HCT116 (cell line): ENCODE results near the gene SCAND1. TPM values are rescaled to one million over a fixed set of nuclear protein-coding genes. Genes with fewer than 3 reads are reported as not detected.

ENCODE experiments used
- ATAC-seq: fragments of 200-7000 bp; cut with Tn5 transposase; 2 replicates; pipeline ENCODE4 v1.9.1; 2020; ENCODE audit warnings: mild to moderate bottlenecking, moderate library complexity
- BruUV-seq: library from RNA; stranded (reverse); fragments of 400-500 nt; replicated peaks from 2 replicates; lab custom pipeline; 2021; lab: Mats Ljungman, UMichigan
- CTCF ChIA-PET: fragments of 300-600 bp; sonication (Branson Sonifier 250); formaldehyde crosslinking; loops from one replicate; lab custom pipeline; 2021; ENCODE audit warnings: antibody characterized with exemption; lab: Charles Lee
- POLR2A ChIA-PET: fragments of 300-600, 350-600 bp; sonication (Branson Sonifier 250); formaldehyde crosslinking; loops from one replicate; lab custom pipeline; 2021; ENCODE audit warnings: antibody characterized with exemption; lab: Charles Lee
- RAD21 ChIA-PET, 2 experiments: fragments of 300-600 bp; sonication (Branson Sonifier 250); formaldehyde crosslinking; loops; one replicate each; lab custom pipeline; 2023; ENCODE audit warnings: low total read pairs in 2 of 2; ENCODE audit not compliant: uncharacterized antibody in 2 of 2, unreplicated experiment in 2 of 2, low non-redundant PET in 1 of 2; lab: Charles Lee
- DNase-seq: peaks from one replicate; pipeline ENCODE4 v3.0.0-alpha.2; 2010; ENCODE audit warnings: low read depth, low spot score
- H2AFZ ChIP-seq: fragments of 200-600 bp; shearing (Covaris generic), sonication (generic); 2 replicates; pipeline ENCODE4 v1.6.1; 2017; ENCODE audit warnings: low read depth, mixed run types, mixed read lengths, antibody characterized with exemption, low read length; ENCODE audit not compliant: poor library complexity, severe bottlenecking
- H3K27ac ChIP-seq: 2 replicates; pipeline ENCODE4 v1.5.1; 2012; ENCODE audit warnings: low read depth, low read length
- H3K27me3 ChIP-seq: fragments of 200-600 bp; sonication (generic); 2 replicates; pipeline ENCODE4 v1.6.1; 2016; ENCODE audit warnings: mixed run types, low read length, mixed read lengths; ENCODE audit not compliant: insufficient read depth
- H3K36me3 ChIP-seq, 2 experiments: fragments of 200-500 bp in 1 of 2; fragments of 200-600 bp in 1 of 2; sonication (Bioruptor generic) in 1 of 2; sonication (generic) in 1 of 2; 2 replicates each; pipeline versions ENCODE4 v1.5.1 to v1.6.1; 2014 to 2016; ENCODE audit warnings: low read length in 2 of 2, inconsistent platforms in 1 of 2, mixed read lengths in 1 of 2, mixed run types in 1 of 2; ENCODE audit not compliant: insufficient read depth in 2 of 2, control insufficient read depth in 1 of 2
- H3K4me1 ChIP-seq, 2 experiments: fragments of 200-600 bp in 1 of 2; sonication (generic) in 1 of 2; 2 replicates each; pipeline versions ENCODE4 v1.5.1 to v1.6.1; 2012 to 2017; ENCODE audit warnings: low read length in 2 of 2, inconsistent platforms in 1 of 2, mild to moderate bottlenecking in 1 of 2, mixed read lengths in 1 of 2, mixed run types in 1 of 2, moderate library complexity in 1 of 2; ENCODE audit not compliant: insufficient read depth in 2 of 2, control insufficient read depth in 1 of 2
- H3K4me2 ChIP-seq: fragments of 200-600 bp; sonication (generic); 2 replicates; pipeline ENCODE4 v1.6.1; 2017; ENCODE audit warnings: mixed run types, low read length, mixed read lengths
- H3K4me3 ChIP-seq, 2 experiments: fragments of 200-600 bp in 1 of 2; sonication (generic) in 1 of 2; replicated peaks in 1 of 2; 2 replicates each; pipeline ENCODE4 v1.5.1; 2011 to 2016; ENCODE audit warnings: low read length in 2 of 2, control low read depth in 1 of 2, low read depth in 1 of 2, mild to moderate bottlenecking in 1 of 2, mixed read lengths in 1 of 2, mixed run types in 1 of 2
- H3K79me2 ChIP-seq: fragments of 200-600 bp; sonication (generic); 2 replicates; pipeline ENCODE4 v1.6.1; 2017; ENCODE audit warnings: mild to moderate bottlenecking, mixed run types, low read length, moderate library complexity, mixed read lengths; ENCODE audit not compliant: insufficient read depth
- H3K9ac ChIP-seq: fragments of 200-600 bp; sonication (generic); 2 replicates; pipeline ENCODE4 v1.6.1; 2016; ENCODE audit warnings: low read length, mixed read lengths
- H3K9me2 ChIP-seq: fragments of 200-600 bp; sonication (generic), shearing (Covaris generic); 2 replicates; pipeline ENCODE4 v1.6.1; 2017; ENCODE audit warnings: mixed run types, mild to moderate bottlenecking, moderate library complexity; ENCODE audit not compliant: insufficient read depth
- H3K9me3 ChIP-seq, 2 experiments: fragments of 200-500 bp in 1 of 2; fragments of 200-600 bp in 1 of 2; sonication (Bioruptor generic) in 1 of 2; sonication (generic) in 1 of 2; 2 replicates each; pipeline ENCODE4 v1.6.1; 2014 to 2017; ENCODE audit warnings: low read length in 2 of 2, mixed read lengths in 2 of 2, inconsistent platforms in 1 of 2, low read depth in 1 of 2, mild to moderate bottlenecking in 1 of 2, mixed run types in 1 of 2, moderate library complexity in 1 of 2; ENCODE audit not compliant: control insufficient read depth in 1 of 2, insufficient read depth in 1 of 2
- H4K20me1 ChIP-seq: fragments of 200-600 bp; sonication (generic), shearing (Covaris generic); 2 replicates; pipeline ENCODE4 v1.6.1; 2017; ENCODE audit warnings: mixed run types, mild to moderate bottlenecking, moderate library complexity; ENCODE audit not compliant: insufficient read depth
- CBX3 ChIP-seq: IDR thresholded peaks from 2 replicates; pipeline ENCODE4 v1.6.1; 2012; ENCODE audit warnings: low read depth
- CEBPB ChIP-seq: IDR thresholded peaks from 2 replicates; pipeline ENCODE4 v1.6.1; 2012; ENCODE audit warnings: low read depth
- EGR1 ChIP-seq: IDR thresholded peaks from 2 replicates; pipeline ENCODE4 v1.6.1; 2012; ENCODE audit warnings: low read depth
- EZH2 ChIP-seq: fragments of 200-600 bp; sonication (generic); IDR thresholded peaks from 2 replicates; pipeline ENCODE4 v1.6.1; 2017; ENCODE audit warnings: antibody characterized with exemption, mixed run types
- JUND ChIP-seq: IDR thresholded peaks from 2 replicates; pipeline ENCODE4 v1.6.1; 2012
- POLR2A ChIP-seq: IDR thresholded peaks from 2 replicates; pipeline ENCODE4 v1.7.0; 2011; ENCODE audit warnings: borderline replicate concordance; ENCODE audit not compliant: insufficient read depth, insufficient read length; ENCODE audit errors: extremely low read depth
- POLR2AphosphoS5 ChIP-seq: IDR thresholded peaks from 2 replicates; pipeline ENCODE4 v1.6.1; 2011; ENCODE audit warnings: mild to moderate bottlenecking, low read depth, low read length, moderate library complexity
- RAD21 ChIP-seq: IDR thresholded peaks from 2 replicates; pipeline ENCODE4 v1.6.1; 2012; ENCODE audit warnings: low read depth, mild to moderate bottlenecking
- SRF ChIP-seq: IDR thresholded peaks from 2 replicates; pipeline ENCODE4 v1.6.1; 2012; ENCODE audit warnings: low read depth
- TCF7L2 ChIP-seq: IDR thresholded peaks from 2 replicates; pipeline ENCODE4 v1.7.0; 2011; ENCODE audit warnings: borderline replicate concordance, inconsistent platforms; ENCODE audit not compliant: insufficient read depth, insufficient read length; ENCODE audit errors: extremely low read depth
- ZNF274 ChIP-seq: fragments of 200-500 bp; sonication (Bioruptor generic); IDR thresholded peaks from 2 replicates; pipeline ENCODE4 v1.6.1; 2014; ENCODE audit warnings: mild to moderate bottlenecking, low read depth, low read length, inconsistent platforms
- intact Hi-C: fragments of 100-400 bp; cut with micrococcal nuclease; formaldehyde crosslinking; loops from 2 replicates; pipeline ENCODE4 v1.10.0; 2022
- total RNA-seq: library from RNA; stranded (reverse); gene quantifications from one replicate; pipeline ENCODE4 v1.2.1, GENCODE V29; 2021; ENCODE audit not compliant: unreplicated experiment
- TF ChIP-seq, protein P1 (sequence below): IDR thresholded peaks from 2 replicates; pipeline ENCODE4 v1.6.1; 2012
- TF ChIP-seq, protein P2 (sequence below): IDR thresholded peaks from 2 replicates; pipeline ENCODE4 v1.6.1; 2012
- TF ChIP-seq, protein P3 (sequence below), 3 experiments: fragments of 200-600 bp in 1 of 3; sonication (generic) in 1 of 3; IDR thresholded peaks in 2 of 3; conservative IDR thresholded peaks in 1 of 3; 2 replicates each; pipeline ENCODE4 v1.5.1; 2012 to 2017; ENCODE audit warnings: low read depth in 2 of 3, low read length in 2 of 3, antibody characterized with exemption in 1 of 3, borderline replicate concordance in 1 of 3, control low read depth in 1 of 3, mild to moderate bottlenecking in 1 of 3, mixed read lengths in 1 of 3, mixed run types in 1 of 3, moderate library complexity in 1 of 3; ENCODE audit not compliant: insufficient read depth in 1 of 3

SCAND1 gene
- total RNA-seq, 1 experiment from 2014 or later = 46.2 TPM

DNA sequence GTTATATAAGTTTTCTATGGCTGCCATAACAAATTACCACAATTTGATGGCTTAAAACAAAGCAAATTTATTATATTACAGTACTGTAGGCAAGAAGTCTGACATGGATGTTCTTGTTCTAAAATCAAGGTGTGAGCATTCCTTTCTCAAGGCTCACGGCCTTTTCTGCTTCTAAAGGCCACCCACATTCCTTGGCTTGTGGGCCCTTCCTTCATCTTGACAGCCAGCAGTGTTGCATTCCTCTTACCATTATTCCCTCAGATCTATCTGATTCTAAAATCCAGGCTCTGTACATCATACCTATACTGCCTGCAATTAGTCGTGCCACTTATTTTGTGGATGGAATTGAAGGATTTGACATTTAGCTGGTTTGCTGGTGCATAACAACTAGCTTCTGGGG lies 17.7 kb upstream of the SCAND1 start:
- H3K27ac ChIP-seq = no peak overlapping the region
- H4K20me1 ChIP-seq = no peaks in the 10 kb centered on the region
- ChIA-PET RAD21 (no interaction called here), CTCF (no interaction called here), POLR2A (no interaction called here)
- DNase-seq (no peak), ATAC-seq (no peak)
- H2AFZ ChIP-seq = no peak overlapping the region
- no TSS peak for BruUV-seq
- H3K9ac ChIP-seq = no peak overlapping the region
- H3K27me3 ChIP-seq = no peaks in the 10 kb centered on the region
- intact Hi-C loops = no loop called here
- H3K79me2 ChIP-seq = no peaks in the 10 kb centered on the region
- no peaks in the 10 kb centered on the region for H3K9me2 ChIP-seq
- H3K4me2 ChIP-seq = no peak overlapping the region
- H3K36me3 ChIP-seq = no peaks in the 10 kb centered on the region
- H3K4me3 ChIP-seq = no peak overlapping the region
- H3K9me3 ChIP-seq = no peaks in the 10 kb centered on the region
- H3K4me1 ChIP-seq = peaks cover 0 to 8% of the 10 kb centered on the region in 2 experiments; a peak in 2 of 4 replicates
- TF ChIP-seq ZNF274 (no peak), POLR2AphosphoS5 (no peak), POLR2A (no peak), CBX3 (no peak), EGR1 (no peak), RAD21 (no peak), CEBPB (no peak)
- TF ChIP-seq, protein P1, sequence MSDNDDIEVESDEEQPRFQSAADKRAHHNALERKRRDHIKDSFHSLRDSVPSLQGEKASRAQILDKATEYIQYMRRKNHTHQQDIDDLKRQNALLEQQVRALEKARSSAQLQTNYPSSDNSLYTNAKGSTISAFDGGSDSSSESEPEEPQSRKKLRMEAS = no peak
- TF ChIP-seq, protein P2, sequence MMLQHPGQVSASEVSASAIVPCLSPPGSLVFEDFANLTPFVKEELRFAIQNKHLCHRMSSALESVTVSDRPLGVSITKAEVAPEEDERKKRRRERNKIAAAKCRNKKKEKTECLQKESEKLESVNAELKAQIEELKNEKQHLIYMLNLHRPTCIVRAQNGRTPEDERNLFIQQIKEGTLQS = no peak
- TF ChIP-seq, all 23 proteins: peak for 0

DNA sequence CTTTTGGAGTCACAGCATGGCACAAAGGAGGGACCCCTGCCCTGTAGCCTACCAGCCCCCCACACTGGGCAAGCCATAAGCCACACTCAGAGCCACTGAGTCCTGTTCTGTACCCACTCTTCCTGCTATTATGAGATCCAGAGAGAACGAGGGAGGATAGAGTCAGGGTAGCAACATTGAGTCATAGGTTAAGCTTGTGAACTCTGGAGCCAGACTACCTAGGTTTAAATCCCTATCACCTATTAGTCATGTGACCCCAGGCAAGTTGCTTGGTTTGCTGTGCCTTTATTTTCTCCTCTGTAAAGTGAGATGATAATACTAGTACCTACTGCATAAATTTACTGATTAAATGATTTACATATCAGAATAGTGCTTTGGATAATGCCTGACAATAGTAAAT lies 14.6 kb upstream of the SCAND1 start:
- TF ChIP-seq, protein P2 = no peak
- TF ChIP-seq RAD21 (no peak), SRF (no peak), TCF7L2 (no peak), JUND (no peak), EGR1 (no peak), ZNF274 (no peak), EZH2 (no peak)
- TF ChIP-seq, protein P1 = no peak
- TF ChIP-seq, protein P3, sequence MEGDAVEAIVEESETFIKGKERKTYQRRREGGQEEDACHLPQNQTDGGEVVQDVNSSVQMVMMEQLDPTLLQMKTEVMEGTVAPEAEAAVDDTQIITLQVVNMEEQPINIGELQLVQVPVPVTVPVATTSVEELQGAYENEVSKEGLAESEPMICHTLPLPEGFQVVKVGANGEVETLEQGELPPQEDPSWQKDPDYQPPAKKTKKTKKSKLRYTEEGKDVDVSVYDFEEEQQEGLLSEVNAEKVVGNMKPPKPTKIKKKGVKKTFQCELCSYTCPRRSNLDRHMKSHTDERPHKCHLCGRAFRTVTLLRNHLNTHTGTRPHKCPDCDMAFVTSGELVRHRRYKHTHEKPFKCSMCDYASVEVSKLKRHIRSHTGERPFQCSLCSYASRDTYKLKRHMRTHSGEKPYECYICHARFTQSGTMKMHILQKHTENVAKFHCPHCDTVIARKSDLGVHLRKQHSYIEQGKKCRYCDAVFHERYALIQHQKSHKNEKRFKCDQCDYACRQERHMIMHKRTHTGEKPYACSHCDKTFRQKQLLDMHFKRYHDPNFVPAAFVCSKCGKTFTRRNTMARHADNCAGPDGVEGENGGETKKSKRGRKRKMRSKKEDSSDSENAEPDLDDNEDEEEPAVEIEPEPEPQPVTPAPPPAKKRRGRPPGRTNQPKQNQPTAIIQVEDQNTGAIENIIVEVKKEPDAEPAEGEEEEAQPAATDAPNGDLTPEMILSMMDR (IDR thresholded peaks at IDR 0.05 in 2 of 3, conservative IDR thresholded peaks at IDR 0.05 in 1 of 3; ENCODE audit: borderline replicate concordance in 1 of 3, insufficient read depth in 1 of 3, low read depth in 2 of 3, low read length in 2 of 3) = no peak
- H3K4me2 ChIP-seq = peak overlapping the region; percentile 36
- CTCF ChIA-PET = interaction anchor here (3.0 kb wide), 1 partner anchor 14 kb away, joined by 13 read pairs; the partner anchor contains the start of gene SCAND1

More for the DNA sequence above, 14.6 kb upstream of the SCAND1 start:
- POLR2A ChIA-PET = interaction anchor here (1.2 to 2.2 kb wide), 2 partner anchors 14 to 24 kb away, joined by 4 to 8 read pairs; partner anchors contain the start of gene SCAND1
- H3K79me2 ChIP-seq = no peaks in the 10 kb centered on the region
- RAD21 ChIA-PET = no interaction called here
- DNase-seq (no peak), ATAC-seq (peak; percentile 52; the same call in 1 of the 2 replicates)
- no peaks in the 10 kb centered on the region for H4K20me1 ChIP-seq
- no TSS peak for BruUV-seq
- H3K9ac ChIP-seq = no peak overlapping the region
- H3K9me3 ChIP-seq = no peaks in the 10 kb centered on the region
- H2AFZ ChIP-seq = no peak overlapping the region
- no peaks in the 10 kb centered on the region for H3K27me3 ChIP-seq
- H3K27ac ChIP-seq = no peak overlapping the region
- no peaks in the 10 kb centered on the region for H3K36me3 ChIP-seq
- no peak overlapping the region for H3K4me3 ChIP-seq
- H3K9me2 ChIP-seq = no peaks in the 10 kb centered on the region
- peaks cover 0 to 8% of the 10 kb centered on the region in 2 experiments; a peak in 2 of 4 replicates for H3K4me1 ChIP-seq
- intact Hi-C loops = no loop called here
